Osteocyte (in vitro differentiated cells): Measurements from ENCODE around the gene MYRF. TPM values are rescaled to one million over a fixed set of nuclear protein-coding genes. Genes with fewer than 3 reads are reported as not detected.

ENCODE experiments used
- DNase-seq: peaks from one replicate; pipeline ENCODE4 v3.0.0; 2021; ENCODE audit warnings: mixed read lengths; ENCODE audit not compliant: unreplicated experiment; ENCODE audit errors: extremely low spot score
- H3K27ac Mint-ChIP-seq: one replicate; pipeline ENCODE4 v1.8.0; 2021; ENCODE audit warnings: mild to moderate bottlenecking, mixed read lengths; ENCODE audit not compliant: unreplicated experiment
- H3K27me3 Mint-ChIP-seq: one replicate; pipeline ENCODE4 v1.8.0; 2021; ENCODE audit warnings: mixed read lengths; ENCODE audit not compliant: unreplicated experiment
- H3K36me3 Mint-ChIP-seq: one replicate; pipeline ENCODE4 v1.8.0; 2021; ENCODE audit warnings: mixed read lengths; ENCODE audit not compliant: unreplicated experiment
- H3K4me1 Mint-ChIP-seq: one replicate; pipeline ENCODE4 v1.8.0; 2021; ENCODE audit warnings: mixed read lengths; ENCODE audit not compliant: unreplicated experiment
- H3K4me3 Mint-ChIP-seq: one replicate; pipeline ENCODE4 v1.8.0; 2021; ENCODE audit warnings: mild to moderate bottlenecking, moderate library complexity, mixed read lengths; ENCODE audit not compliant: unreplicated experiment
- H3K9me3 Mint-ChIP-seq: one replicate; pipeline ENCODE4 v1.8.0; 2021; ENCODE audit warnings: mixed read lengths; ENCODE audit not compliant: unreplicated experiment
- total RNA-seq: library from RNA; stranded (reverse); gene quantifications from 2 replicates; pipeline ENCODE4 v1.2.1, GENCODE V29; 2021
- TF ChIP-seq, protein P1 (sequence below): fragments of 200-600 bp; sonication (generic); IDR thresholded peaks from 2 replicates; pipeline ENCODE4 v1.5.0; 2021; ENCODE audit warnings: antibody characterized with exemption, mild to moderate bottlenecking, moderate library complexity

MYRF gene
- total RNA-seq, 1 donor from 2014 or later, result 0.43 TPM

DNA sequence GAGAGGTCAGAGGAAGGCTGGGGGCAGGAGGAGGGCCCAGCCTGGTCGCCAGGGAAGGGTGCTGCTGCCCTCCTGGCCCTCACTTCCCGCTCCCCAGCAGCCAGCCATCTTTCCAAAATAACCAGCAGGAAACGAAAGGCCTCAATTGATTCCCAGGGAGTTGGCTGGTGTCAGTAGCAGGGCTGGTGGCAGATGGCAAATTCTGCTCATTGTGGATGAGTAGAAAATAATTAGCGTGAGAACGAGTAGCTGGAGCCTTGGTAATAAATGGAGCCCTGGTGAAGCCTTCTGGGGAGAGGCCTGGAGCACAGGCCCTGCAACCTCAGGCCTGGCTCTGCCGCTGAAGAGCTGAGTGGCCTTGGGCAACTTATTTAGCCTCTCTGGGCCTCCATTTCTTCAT is 40.9 kb upstream of the MYRF start:
- no peaks in the 10 kb centered on the region for H3K27me3 Mint-ChIP-seq
- peaks cover 8% of the 10 kb centered on the region for H3K4me1 Mint-ChIP-seq
- no peak overlapping the region for H3K4me3 Mint-ChIP-seq
- no peak overlapping the region for H3K27ac Mint-ChIP-seq
- no peak for DNase-seq
- H3K9me3 Mint-ChIP-seq, result no peaks in the 10 kb centered on the region
- TF ChIP-seq, protein P1, sequence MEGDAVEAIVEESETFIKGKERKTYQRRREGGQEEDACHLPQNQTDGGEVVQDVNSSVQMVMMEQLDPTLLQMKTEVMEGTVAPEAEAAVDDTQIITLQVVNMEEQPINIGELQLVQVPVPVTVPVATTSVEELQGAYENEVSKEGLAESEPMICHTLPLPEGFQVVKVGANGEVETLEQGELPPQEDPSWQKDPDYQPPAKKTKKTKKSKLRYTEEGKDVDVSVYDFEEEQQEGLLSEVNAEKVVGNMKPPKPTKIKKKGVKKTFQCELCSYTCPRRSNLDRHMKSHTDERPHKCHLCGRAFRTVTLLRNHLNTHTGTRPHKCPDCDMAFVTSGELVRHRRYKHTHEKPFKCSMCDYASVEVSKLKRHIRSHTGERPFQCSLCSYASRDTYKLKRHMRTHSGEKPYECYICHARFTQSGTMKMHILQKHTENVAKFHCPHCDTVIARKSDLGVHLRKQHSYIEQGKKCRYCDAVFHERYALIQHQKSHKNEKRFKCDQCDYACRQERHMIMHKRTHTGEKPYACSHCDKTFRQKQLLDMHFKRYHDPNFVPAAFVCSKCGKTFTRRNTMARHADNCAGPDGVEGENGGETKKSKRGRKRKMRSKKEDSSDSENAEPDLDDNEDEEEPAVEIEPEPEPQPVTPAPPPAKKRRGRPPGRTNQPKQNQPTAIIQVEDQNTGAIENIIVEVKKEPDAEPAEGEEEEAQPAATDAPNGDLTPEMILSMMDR, result no peak
- no peaks in the 10 kb centered on the region for H3K36me3 Mint-ChIP-seq

DNA sequence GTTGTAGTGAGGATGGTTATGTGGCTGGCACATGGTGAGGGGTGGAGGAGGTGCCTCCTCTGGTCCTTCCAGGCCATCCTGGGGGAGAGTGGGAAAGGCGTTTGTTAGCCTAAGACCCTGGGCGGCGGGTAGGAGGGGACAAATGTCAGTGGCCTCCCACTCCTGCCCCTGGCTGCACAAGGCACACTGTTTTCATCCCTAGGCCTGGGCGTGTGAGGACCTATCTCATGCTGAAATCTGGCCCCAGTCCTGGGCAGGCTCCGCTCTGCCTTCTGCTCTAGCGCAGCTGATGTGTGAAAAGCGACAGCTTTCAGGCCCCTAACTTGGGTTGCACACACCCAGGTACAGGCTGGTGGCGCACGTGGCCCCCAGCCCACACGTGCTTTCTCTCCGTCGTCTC is 40.1 kb upstream of the MYRF start:
- H3K4me1 Mint-ChIP-seq, result peaks cover 12% of the 10 kb centered on the region
- no peak overlapping the region for H3K27ac Mint-ChIP-seq
- DNase-seq, result no peak
- no peak overlapping the region for H3K4me3 Mint-ChIP-seq
- TF ChIP-seq, protein P1, result no peak
- no peaks in the 10 kb centered on the region for H3K27me3 Mint-ChIP-seq
- H3K36me3 Mint-ChIP-seq, result no peaks in the 10 kb centered on the region
- no peaks in the 10 kb centered on the region for H3K9me3 Mint-ChIP-seq

DNA sequence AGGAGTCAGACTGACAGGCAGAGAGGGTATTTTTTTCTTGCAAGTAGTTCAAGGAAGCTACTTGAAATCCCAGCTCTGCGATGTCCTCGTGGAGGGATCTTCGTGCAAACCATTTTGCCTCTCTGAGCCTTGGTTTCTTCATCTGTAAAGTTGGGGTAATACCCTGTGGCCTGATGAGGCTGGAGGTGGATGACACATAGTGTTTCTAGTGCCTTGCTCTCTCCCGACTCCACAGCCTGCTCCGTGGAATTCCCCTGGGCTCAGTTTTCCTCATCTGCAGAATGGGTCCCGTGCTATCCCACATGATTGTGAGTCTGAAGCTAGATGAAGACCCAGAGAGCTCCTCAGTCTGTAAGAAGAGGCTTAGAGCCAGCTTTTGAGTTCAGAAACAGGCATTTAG is 39.6 kb upstream of the MYRF start:
- no peaks in the 10 kb centered on the region for H3K9me3 Mint-ChIP-seq
- no peak overlapping the region for H3K4me3 Mint-ChIP-seq
- peaks cover 14% of the 10 kb centered on the region for H3K4me1 Mint-ChIP-seq
- no peak for DNase-seq
- no peaks in the 10 kb centered on the region for H3K36me3 Mint-ChIP-seq
- H3K27ac Mint-ChIP-seq, result no peak overlapping the region
- no peaks in the 10 kb centered on the region for H3K27me3 Mint-ChIP-seq
- TF ChIP-seq, protein P1, result no peak

DNA sequence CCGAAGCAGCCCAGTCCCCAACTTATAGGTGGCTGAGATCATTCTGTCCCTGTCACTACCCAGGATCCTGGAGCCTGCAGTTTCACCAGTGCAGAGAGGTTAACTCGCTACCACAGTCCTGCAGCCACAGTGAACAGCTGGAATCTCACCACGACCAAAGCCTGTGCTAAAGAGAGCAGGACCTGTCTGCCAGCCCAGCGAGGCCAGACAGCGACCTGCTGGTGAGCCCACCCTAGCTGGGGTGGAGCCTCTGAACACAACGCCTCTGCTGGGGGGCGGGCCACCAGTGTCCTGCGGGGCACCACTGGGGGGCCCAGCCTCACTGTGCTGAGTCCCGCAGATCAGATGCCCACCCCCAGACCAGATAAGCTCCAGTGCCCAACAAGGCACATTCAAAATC is 39.0 kb upstream of the MYRF start:
- Mint-ChIP-seq H3K4me3 (no peak overlapping the region), H3K27me3 (no peaks in the 10 kb centered on the region), H3K27ac (no peak overlapping the region), H3K4me1 (peaks cover 20% of the 10 kb centered on the region), H3K9me3 (no peaks in the 10 kb centered on the region), H3K36me3 (no peaks in the 10 kb centered on the region)
- DNase-seq, result no peak
- TF ChIP-seq, protein P1, result no peak

DNA sequence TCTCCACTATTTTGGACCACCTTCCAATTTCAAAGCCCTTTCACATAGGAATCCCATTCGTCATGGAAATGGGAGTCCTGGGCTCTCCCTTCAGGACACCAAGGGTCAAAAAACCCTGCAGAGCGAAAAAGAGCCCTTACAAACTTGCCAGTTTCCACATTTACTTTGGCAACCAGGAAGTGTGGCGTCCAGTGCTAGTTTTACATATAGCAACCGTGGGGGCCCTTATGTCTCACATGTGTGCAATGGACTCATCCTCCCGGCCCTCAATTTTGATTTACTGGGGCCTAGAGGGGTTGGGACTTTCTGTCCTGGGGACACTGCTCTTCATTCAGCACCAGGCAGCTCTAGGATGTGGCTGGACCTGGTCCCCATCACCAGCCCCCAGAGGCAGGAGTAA is 38.5 kb upstream of the MYRF start:
- Mint-ChIP-seq H3K4me3 (no peak overlapping the region), H3K27me3 (no peaks in the 10 kb centered on the region), H3K27ac (no peak overlapping the region), H3K9me3 (no peaks in the 10 kb centered on the region), H3K36me3 (no peaks in the 10 kb centered on the region), H3K4me1 (peaks cover 21% of the 10 kb centered on the region)
- no peak for DNase-seq
- TF ChIP-seq, protein P1, result no peak
